Heart right ventricle (tissue), 16 donors: ENCODE results near the gene JPT1. TPM values are rescaled to one million over a fixed set of nuclear protein-coding genes. Genes with fewer than 3 reads are reported as not detected.

Experiments used
- ATAC-seq, 8 donors: fragments of 200-7000 bp; cut with Tn5 transposase; one replicate each; pipeline ENCODE4 v1.9.1; 2020; ENCODE audit warnings: mild to moderate bottlenecking in 8 of 8, moderate library complexity in 8 of 8, moderate number of reproducible peaks in 1 of 8
- DNase-seq, 2 donors: peaks; one replicate each; pipeline ENCODE4 v3.0.0-alpha.2; 2020
- H3K27ac ChIP-seq, 10 donors: fragments of 200-600 bp; sonication (generic) in 2 of 10; one replicate each; pipeline versions ENCODE4 v1.5.0 to v1.8.0; 2020 to 2022; ENCODE audit warnings: mild to moderate bottlenecking in 3 of 10
- H3K27me3 ChIP-seq, 7 donors: fragments of 200-600 bp; one replicate each; pipeline ENCODE4 v1.8.0; 2021 to 2022; ENCODE audit warnings: mild to moderate bottlenecking in 2 of 7
- H3K36me3 ChIP-seq, 9 donors: fragments of 200-600 bp; sonication (generic) in 1 of 9; one replicate each; pipeline versions ENCODE4 v1.5.0 to v1.8.0; 2020 to 2022; ENCODE audit warnings: mild to moderate bottlenecking in 2 of 9
- H3K4me1 ChIP-seq, 9 donors: fragments of 200-600 bp; sonication (generic) in 1 of 9; one replicate each; pipeline versions ENCODE4 v1.5.0 to v1.8.0; 2020 to 2022; ENCODE audit warnings: mild to moderate bottlenecking in 4 of 9
- H3K4me3 ChIP-seq, 10 donors: fragments of 200-600 bp; sonication (generic) in 2 of 10; one replicate each; pipeline versions ENCODE4 v1.5.0 to v1.8.0; 2020 to 2022; ENCODE audit warnings: mild to moderate bottlenecking in 7 of 10, moderate library complexity in 2 of 10
- H3K9me3 ChIP-seq, 11 donors: fragments of 200-600 bp in 10 of 11; sonication (generic) in 2 of 11; one replicate each; pipeline versions ENCODE4 v1.5.0 to v1.8.0; 2013 to 2022; ENCODE audit warnings: mild to moderate bottlenecking in 2 of 11, control low read depth in 1 of 11, moderate library complexity in 1 of 11
- CTCF ChIP-seq, 9 donors: fragments of 200-600 bp; sonication (generic) in 2 of 9; IDR thresholded peaks; one replicate each; pipeline versions ENCODE4 v1.5.0 to v1.8.0; 2021 to 2022; ENCODE audit warnings: antibody characterized with exemption in 9 of 9, mild to moderate bottlenecking in 5 of 9, moderate library complexity in 1 of 9
- WGBS, 2 donors: extraction: QIAGEN DNeasy Blood & Tissue Kit; methylation state at CpG; one replicate each; pipeline ENCODE4 v1.1.7; 2013; ENCODE audit warnings: inconsistent platforms in 1 of 2; 5-methylcytosine and 5-hydroxymethylcytosine counted together
- intact Hi-C, 10 donors: fragments of 100-400 bp; cut with DNase I; formaldehyde crosslinking; loops; one replicate each; pipeline versions ENCODE4 v1.11.1 to v1.14.2; 2022
- polyA plus RNA-seq, 2 donors: library from polyadenylated mRNA; stranded (reverse); fragments of 200-250 nt; gene quantifications; one replicate each; pipeline ENCODE4 v1.2.3, GENCODE V29; 2013
- total RNA-seq, 10 donors: library from RNA; stranded (reverse); fragmentation: NEBNext Ultra II Directional in 3 of 10; extraction: Animal tissue kit (Norgen Biotek cat#: 25700) in 3 of 10; gene quantifications; one replicate each; pipeline versions ENCODE4 v1.2.1 to v1.2.4, GENCODE V29; 2021 to 2023
- donor health status: Arrhythmogenic right ventricular cardiomyopathy.
- donor health status: ischemic (EF 13 %, LVEDD 7.1; RV severe dilation, severe dysfunction).
- donor health status: healthy with polysubstance abuse.
- donor health status: DM: no; HTN: yes; CAD: no.
- donor health status: DM: no; HTN: no; CAD: no.
- donor health status: ischemic (EF 25% LVEDD 6.9; RV normal size, moderate dysfunction).
- donor health status: ischemic (EF 25% LVEDD 5.7; RV mildly dilated, moderate dysfunction).
- donor health status: healthy.
- donor health status: DM: yes; HTN: yes; CAD: no.
- donor health status: Ischemic cardiomyopathy.
- donor health status: ischemic (EF 35%, LVEDD 5.7; RV mildly dilated, moderate dysfunction).
- donor health status: nonischemic (EF 11% LVEDD 7.7; RV severe dilation, severe dysfunction).
- donor health status: DM: yes; HTN: yes; CAD: no.
- donor health status: PGD.
- donor health status: ischemic (EF 29% LVEDD 5.4; RV normal size, mild dysfunction).
- donor health status: nonischemic (EF 23%, LVEDD 6.1; RV moderate dilation, normal function).

Gene JPT1
- total and polyA plus RNA-seq, 12 donors, result 6.7 to 61.6 (median 14.7) TPM

- intact Hi-C loops, result no loop called here
- Histone ChIP-seq H3K36me3 (peaks cover 0 to 7% (median 0%) of the 10 kb centered on the region in 9 donors), H3K4me3 (no peak overlapping the region), H3K4me1 (peaks cover 14 to 62% (median 40%) of the 10 kb centered on the region in 9 donors), H3K27ac (peak overlapping the region in 9 of 10 donors; percentile 13 to 77 (median 57)), H3K27me3 (no peaks in the 10 kb centered on the region), H3K9me3 (no peaks in the 10 kb centered on the region)
- peak in 2 of 8 donors; percentile 4 to 10 for ATAC-seq
- no peak for TF ChIP-seq CTCF (IDR thresholded peaks at IDR 0.05)
- DNase-seq, result peak in 1 of 2 donors; percentile 61
- WGBS, 2 donors, result 41 to 42% methylated on average over 19 of the region's 19 CpGs
These were observed 63.1 kb downstream of the JPT1 start for GRCh38 chr17:75090871-75091854.

DNA sequence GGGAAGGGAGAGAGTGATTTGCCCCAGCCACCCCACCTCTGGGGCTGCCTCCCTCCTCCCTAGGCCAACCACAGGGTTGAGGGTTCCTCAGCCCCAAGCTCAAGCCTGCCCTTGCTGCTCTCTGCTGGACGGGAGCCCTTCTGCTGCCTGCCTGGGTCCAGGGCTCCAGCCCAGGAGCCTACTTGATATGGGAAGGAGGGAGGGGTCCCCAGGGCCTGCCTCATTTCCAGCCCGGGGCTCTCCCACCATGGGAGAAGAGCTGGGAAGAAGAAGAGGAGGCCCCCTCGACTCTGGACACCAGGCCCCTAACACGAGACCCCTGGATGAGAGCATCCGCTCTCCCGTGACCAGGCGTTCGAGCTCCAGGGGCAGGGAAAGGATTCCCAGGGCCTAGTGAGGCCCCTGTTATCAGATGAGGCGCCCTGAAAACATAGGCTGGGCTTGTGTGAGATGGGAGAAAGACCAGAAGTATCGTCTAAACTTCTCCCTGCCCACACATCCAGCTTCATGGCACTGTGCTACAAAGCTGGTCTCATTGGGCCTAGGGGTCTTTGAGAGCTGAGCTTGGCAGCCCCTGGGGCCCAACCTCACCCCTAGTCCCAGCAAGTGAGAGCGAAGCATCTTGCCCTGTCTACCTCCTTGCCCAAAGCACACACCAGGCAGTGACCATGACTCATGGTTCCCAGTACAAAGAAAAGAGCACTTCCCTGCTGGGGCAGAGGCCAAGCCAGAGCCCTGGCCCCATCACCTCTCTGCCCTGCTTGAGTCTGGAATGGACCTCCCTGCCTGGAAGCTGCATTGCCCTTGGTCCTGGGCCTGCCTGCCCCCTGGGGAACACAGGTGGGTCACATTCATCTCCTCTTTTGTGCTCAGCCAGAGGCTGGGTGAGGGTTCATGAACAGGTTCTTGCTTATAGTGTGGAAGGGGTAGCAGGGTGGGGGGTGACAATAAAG, 65.6 kb downstream of the JPT1 start:
- peak; percentile 9 to 52 (median 24) for ATAC-seq
- Histone ChIP-seq H3K4me1 (peaks cover 14 to 64% (median 36%) of the 10 kb centered on the region in 9 donors), H3K27ac (peak overlapping the region; percentile 46 to 98 (median 93)), H3K9me3 (no peaks in the 10 kb centered on the region), H3K36me3 (peaks cover 0 to 3% (median 0%) of the 10 kb centered on the region in 9 donors), H3K27me3 (no peaks in the 10 kb centered on the region), H3K4me3 (peak overlapping the region; percentile 24 to 88 (median 66))
- peak in 1 of 2 donors; percentile 21 for DNase-seq
- intact Hi-C loops, result no loop called here
- peak in 1 of 9 donors; percentile 14 for TF ChIP-seq CTCF (IDR thresholded peaks at IDR 0.05)
- 76 to 79% methylated on average over 11 of the region's 11 CpGs for WGBS, 2 donors

DNA sequence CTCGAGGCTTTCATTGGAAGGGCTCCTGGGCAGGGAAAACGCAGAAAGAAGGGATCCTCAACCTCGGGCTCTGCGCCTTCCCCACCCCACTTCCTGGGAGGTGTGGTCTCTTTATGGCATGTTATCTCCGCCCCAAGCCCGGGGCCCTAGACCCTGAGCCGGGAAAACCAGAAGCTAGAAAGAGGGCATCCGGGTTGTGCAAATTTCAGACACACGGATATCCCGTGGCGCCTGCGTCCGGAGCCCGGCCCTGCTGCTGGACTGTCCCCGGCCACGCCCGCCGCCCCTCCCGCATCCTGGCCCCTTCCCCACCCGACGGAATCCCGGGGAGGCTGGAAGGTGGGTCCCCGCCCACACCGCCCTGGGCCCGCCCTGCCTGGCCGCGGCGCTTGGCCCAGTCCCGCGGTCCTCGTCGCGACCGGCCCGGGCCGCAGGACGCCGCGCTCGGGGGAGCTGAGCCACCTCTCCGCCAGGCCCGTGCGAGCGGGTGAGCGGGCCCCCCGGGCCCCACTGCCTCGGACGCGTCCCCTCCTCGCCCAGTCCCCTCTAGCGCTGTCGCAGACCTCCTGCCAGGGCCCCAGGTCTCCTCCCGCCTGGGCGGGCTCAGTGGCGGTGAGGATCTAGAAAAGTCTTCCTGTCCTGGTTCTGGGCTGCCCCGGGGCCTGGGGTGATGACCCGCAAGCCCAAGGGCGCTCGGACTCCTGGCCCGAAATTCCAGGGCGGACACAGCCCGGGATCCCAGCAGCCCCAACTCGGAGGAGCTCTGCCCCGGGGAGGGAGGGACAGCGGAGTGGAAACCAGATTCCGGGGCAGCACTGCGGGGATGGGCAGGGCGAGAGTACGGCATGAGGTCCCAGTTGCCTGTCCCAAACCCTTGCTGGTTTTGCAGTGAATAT, 66.5 kb downstream of the JPT1 start, which contains the start of gene SLC16A5:
SLC16A5 (plus strand) TSS at position 397 of the 896 bp plus-strand sequence. CDS start 5,683 bp downstream, outside the sequence.
- Histone ChIP-seq H3K36me3 (no peaks in the 10 kb centered on the region), H3K4me1 (peaks cover 14 to 60% (median 37%) of the 10 kb centered on the region in 9 donors), H3K27ac (peak within 1 kb of the TSS; percentile 46 to 98 (median 93)), H3K9me3 (no peaks in the 10 kb centered on the region), H3K27me3 (no peaks in the 10 kb centered on the region), H3K4me3 (peak within 1 kb of the TSS; percentile 24 to 88 (median 66))
- no peak for TF ChIP-seq CTCF (IDR thresholded peaks at IDR 0.05)
- intact Hi-C loops, result no loop called here
- DNase-seq, result peak; percentile 89 to 91
- 4 to 5% methylated on average over 61 to 69 of the region's 69 CpGs for WGBS, 2 donors
- peak; percentile 91 to 95 (median 94) for ATAC-seq
